ENCODE measurements around the gene CASP9. TPM values are rescaled to one million over a fixed set of nuclear protein-coding genes. Genes with fewer than 3 reads are reported as not detected.

CASP9 gene
- total RNA-seq, 6 donors from 2014 or later: 11.9 to 40.9 (median 15.0) TPM

DNA sequence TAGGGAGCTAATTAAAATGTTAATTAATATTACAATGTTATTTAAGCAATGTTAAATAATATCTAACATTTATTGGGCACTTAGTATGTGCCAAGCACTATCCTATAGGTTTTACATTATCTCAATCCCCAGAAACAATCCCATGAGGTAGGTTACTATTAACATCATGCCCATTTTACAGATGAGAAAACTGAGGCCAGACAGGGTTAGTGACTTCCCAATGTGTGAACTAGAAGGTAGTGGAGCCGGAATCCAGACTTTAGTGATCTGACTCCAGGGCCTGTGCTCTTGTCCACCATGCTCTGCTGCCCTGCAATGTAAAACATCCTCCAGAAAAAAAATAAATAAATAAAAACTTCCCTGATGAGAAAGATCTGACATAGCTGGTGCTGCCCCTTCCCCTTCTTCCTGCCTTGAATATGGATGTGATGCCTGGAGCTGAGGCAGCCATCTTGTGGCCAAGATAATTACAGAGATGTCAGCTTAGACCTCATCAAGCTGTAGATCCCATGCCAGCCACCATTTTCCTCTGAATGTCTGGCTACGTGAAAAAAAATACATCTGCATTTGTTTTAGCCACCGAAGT is 75.0 kb downstream of the CASP9 start:
- WGBS, 2 donors: 96% methylated on average over 3 of the region's 3 CpGs
- TF ChIP-seq POLR2AphosphoS5 (IDR thresholded peaks at IDR 0.05) (no peak), POLR2A (IDR thresholded peaks at IDR 0.05) (no peak), EP300 (IDR thresholded peaks at IDR 0.05) (no peak)
- TF ChIP-seq, protein P1, sequence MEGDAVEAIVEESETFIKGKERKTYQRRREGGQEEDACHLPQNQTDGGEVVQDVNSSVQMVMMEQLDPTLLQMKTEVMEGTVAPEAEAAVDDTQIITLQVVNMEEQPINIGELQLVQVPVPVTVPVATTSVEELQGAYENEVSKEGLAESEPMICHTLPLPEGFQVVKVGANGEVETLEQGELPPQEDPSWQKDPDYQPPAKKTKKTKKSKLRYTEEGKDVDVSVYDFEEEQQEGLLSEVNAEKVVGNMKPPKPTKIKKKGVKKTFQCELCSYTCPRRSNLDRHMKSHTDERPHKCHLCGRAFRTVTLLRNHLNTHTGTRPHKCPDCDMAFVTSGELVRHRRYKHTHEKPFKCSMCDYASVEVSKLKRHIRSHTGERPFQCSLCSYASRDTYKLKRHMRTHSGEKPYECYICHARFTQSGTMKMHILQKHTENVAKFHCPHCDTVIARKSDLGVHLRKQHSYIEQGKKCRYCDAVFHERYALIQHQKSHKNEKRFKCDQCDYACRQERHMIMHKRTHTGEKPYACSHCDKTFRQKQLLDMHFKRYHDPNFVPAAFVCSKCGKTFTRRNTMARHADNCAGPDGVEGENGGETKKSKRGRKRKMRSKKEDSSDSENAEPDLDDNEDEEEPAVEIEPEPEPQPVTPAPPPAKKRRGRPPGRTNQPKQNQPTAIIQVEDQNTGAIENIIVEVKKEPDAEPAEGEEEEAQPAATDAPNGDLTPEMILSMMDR (IDR thresholded peaks at IDR 0.05): no peak
- Histone ChIP-seq H3K27me3 (no peaks in the 10 kb centered on the region), H3K36me3 (no peaks in the 10 kb centered on the region), H3K4me3 (no peak overlapping the region), H3K9me3 (no peaks in the 10 kb centered on the region), H3K4me1 (no peaks in the 10 kb centered on the region), H3K27ac (no peak overlapping the region)
- DNase-seq: no peak
- no peak for ATAC-seq (ENCODE audit: low FRiP score in 2 of 2)

DNA sequence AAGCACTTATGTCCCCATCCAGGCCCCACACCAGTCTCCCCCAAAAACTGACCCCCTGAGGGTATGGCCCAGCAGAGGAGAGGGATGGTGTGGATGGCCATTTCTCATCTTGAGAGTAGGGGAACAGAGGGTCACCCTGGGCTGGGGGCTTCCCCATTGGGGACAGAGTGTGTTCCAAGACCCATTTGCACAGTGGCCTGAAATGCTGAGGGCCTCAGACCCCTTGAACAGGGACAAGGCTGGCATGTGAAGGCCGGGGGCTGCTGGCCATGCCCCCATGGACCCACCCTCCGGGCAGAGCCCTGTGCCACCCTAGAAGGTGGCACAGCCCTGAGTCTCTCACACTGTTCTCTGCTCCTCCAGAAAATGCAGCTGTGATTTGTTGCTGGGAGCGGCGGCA is 77.8 kb downstream of the CASP9 start:
- Histone ChIP-seq H3K27ac (no peak overlapping the region), H3K27me3 (no peaks in the 10 kb centered on the region), H3K4me3 (no peak overlapping the region), H3K9me3 (no peaks in the 10 kb centered on the region), H3K36me3 (no peaks in the 10 kb centered on the region), H3K4me1 (no peaks in the 10 kb centered on the region)
- ATAC-seq (ENCODE audit: low FRiP score in 2 of 2): no peak
- TF ChIP-seq POLR2A (IDR thresholded peaks at IDR 0.05): no peak
- TF ChIP-seq, protein P1 (IDR thresholded peaks at IDR 0.05): no peak
- TF ChIP-seq EP300 (IDR thresholded peaks at IDR 0.05): no peak
- TF ChIP-seq POLR2AphosphoS5 (IDR thresholded peaks at IDR 0.05): no peak
- no peak for DNase-seq
- 85 to 94% methylated on average over 2 to 4 of the region's 4 CpGs for WGBS, 2 donors

- Histone ChIP-seq H3K4me1 (no peaks in the 10 kb centered on the region), H3K27ac (no peak overlapping the region), H3K36me3 (no peaks in the 10 kb centered on the region), H3K27me3 (no peaks in the 10 kb centered on the region), H3K9me3 (no peaks in the 10 kb centered on the region), H3K4me3 (no peak overlapping the region)
- WGBS, 2 donors: 80 to 87% methylated on average over 13 to 14 of the region's 14 CpGs
- TF ChIP-seq, protein P1 (IDR thresholded peaks at IDR 0.05): no peak
- TF ChIP-seq POLR2AphosphoS5 (IDR thresholded peaks at IDR 0.05) (no peak), POLR2A (IDR thresholded peaks at IDR 0.05) (no peak), EP300 (IDR thresholded peaks at IDR 0.05) (no peak)
- DNase-seq (no peak), ATAC-seq (ENCODE audit: low FRiP score in 2 of 2) (no peak)
These were observed 78.5 kb downstream of the CASP9 start for GRCh38 chr1:15445390-15446122.

GRCh38 chr1:15444468-15445389 is 79.3 kb downstream of the CASP9 start:
- DNase-seq: peak in 1 of 2 donors; percentile 60
- Histone ChIP-seq H3K36me3 (no peaks in the 10 kb centered on the region), H3K27me3 (no peaks in the 10 kb centered on the region), H3K27ac (no peak overlapping the region), H3K4me1 (no peaks in the 10 kb centered on the region), H3K9me3 (no peaks in the 10 kb centered on the region), H3K4me3 (no peak overlapping the region)
- WGBS, 2 donors: 65 to 74% methylated on average over 7 to 17 of the region's 17 CpGs
- TF ChIP-seq, protein P1 (IDR thresholded peaks at IDR 0.05): no peak
- TF ChIP-seq EP300 (IDR thresholded peaks at IDR 0.05) (no peak), POLR2A (IDR thresholded peaks at IDR 0.05) (no peak), POLR2AphosphoS5 (IDR thresholded peaks at IDR 0.05) (no peak)
- no peak for ATAC-seq (ENCODE audit: low FRiP score in 2 of 2)
